Endothelial cell of umbilical vein (primary cell): ENCODE measurements around the gene GATA3.

Experiments
- EZH2 ChIP-seq: IDR thresholded peaks from 2 replicates; pipeline ENCODE4 v1.6.1; 2012; ENCODE audit warnings: borderline replicate concordance, low read depth, mild to moderate bottlenecking, moderate library complexity, low read length, inconsistent platforms; ENCODE audit not compliant: severe bottlenecking
- FOS ChIP-seq: IDR thresholded peaks from 2 replicates; pipeline ENCODE4 v1.6.1; 2011; ENCODE audit warnings: mild to moderate bottlenecking, low read length, moderate library complexity, borderline replicate concordance; ENCODE audit not compliant: insufficient read depth
- POLR2A ChIP-seq: IDR thresholded peaks from 2 replicates; pipeline ENCODE4 v1.6.1; 2012; ENCODE audit warnings: low read depth, mild to moderate bottlenecking, control low read depth, low read length
- POLR2AphosphoS5 ChIP-seq: IDR thresholded peaks from 2 replicates; pipeline ENCODE4 v1.6.1; 2012; ENCODE audit warnings: low read depth, mild to moderate bottlenecking, control low read depth, low read length, moderate library complexity; ENCODE audit not compliant: insufficient read depth
- TF ChIP-seq, protein P1 (sequence below), 2 donors: IDR thresholded peaks; 1 replicate in 1 of 2; 2 replicates in 1 of 2; pipeline ENCODE4 v1.5.1; 2011; ENCODE audit warnings: low read length in 2 of 2, mild to moderate bottlenecking in 2 of 2, moderate library complexity in 2 of 2, control low read depth in 1 of 2, inconsistent platforms in 1 of 2, low read depth in 1 of 2; ENCODE audit not compliant: insufficient read depth in 1 of 2; ENCODE audit errors: extremely low read depth in 1 of 2
- TF ChIP-seq, protein P2 (sequence below): IDR thresholded peaks from 2 replicates; pipeline ENCODE4 v1.6.1; 2011; ENCODE audit not compliant: insufficient read depth, insufficient read length

DNA sequence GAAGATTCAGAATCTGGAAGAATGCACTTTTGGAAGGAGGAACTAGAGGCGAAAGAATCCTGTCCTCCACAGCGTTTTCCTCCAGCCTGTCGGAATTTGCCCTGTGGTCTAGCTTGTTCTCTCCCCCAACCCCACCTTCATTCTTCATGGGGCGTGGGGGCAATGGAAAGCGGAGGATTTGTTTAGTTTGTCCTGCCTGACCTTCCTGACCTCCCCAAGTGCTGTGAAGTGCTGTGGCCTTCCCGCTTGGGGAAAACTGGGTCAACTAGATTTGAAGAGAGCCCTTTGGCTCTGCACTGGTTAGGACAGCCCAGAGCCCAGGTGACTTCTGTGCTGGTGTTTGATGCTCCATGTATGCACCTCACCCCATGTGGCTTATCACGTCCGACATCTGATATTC, 49.1 kb downstream of the GATA3 start:
- TF ChIP-seq, protein P1, sequence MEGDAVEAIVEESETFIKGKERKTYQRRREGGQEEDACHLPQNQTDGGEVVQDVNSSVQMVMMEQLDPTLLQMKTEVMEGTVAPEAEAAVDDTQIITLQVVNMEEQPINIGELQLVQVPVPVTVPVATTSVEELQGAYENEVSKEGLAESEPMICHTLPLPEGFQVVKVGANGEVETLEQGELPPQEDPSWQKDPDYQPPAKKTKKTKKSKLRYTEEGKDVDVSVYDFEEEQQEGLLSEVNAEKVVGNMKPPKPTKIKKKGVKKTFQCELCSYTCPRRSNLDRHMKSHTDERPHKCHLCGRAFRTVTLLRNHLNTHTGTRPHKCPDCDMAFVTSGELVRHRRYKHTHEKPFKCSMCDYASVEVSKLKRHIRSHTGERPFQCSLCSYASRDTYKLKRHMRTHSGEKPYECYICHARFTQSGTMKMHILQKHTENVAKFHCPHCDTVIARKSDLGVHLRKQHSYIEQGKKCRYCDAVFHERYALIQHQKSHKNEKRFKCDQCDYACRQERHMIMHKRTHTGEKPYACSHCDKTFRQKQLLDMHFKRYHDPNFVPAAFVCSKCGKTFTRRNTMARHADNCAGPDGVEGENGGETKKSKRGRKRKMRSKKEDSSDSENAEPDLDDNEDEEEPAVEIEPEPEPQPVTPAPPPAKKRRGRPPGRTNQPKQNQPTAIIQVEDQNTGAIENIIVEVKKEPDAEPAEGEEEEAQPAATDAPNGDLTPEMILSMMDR (IDR thresholded peaks at IDR 0.05; ENCODE audit: extremely low read depth in 1 of 2, insufficient read depth in 1 of 2, low read depth in 1 of 2, low read length in 2 of 2), result no peak
- TF ChIP-seq POLR2A (no peak), POLR2AphosphoS5 (no peak), EZH2 (no peak), FOS (no peak)
- TF ChIP-seq, protein P2, sequence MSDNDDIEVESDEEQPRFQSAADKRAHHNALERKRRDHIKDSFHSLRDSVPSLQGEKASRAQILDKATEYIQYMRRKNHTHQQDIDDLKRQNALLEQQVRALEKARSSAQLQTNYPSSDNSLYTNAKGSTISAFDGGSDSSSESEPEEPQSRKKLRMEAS, result no peak
